ENCODE measurements around the gene GAD1.

Gene GAD1

GRCh38 chr2:170851635-170852034 is 34.9 kb downstream of the GAD1 start:
- TF ChIP-seq CTCF (IDR thresholded peaks at IDR 0.05; ENCODE audit: unreplicated experiment in 3 of 3) = no peak
- Mint-ChIP-seq H3K27ac (no peak overlapping the region), H3K9me3 (peaks cover 3% of the 10 kb centered on the region), H3K36me3 (ENCODE audit: low read depth) (no peaks in the 10 kb centered on the region), H3K4me1 (no peaks in the 10 kb centered on the region), H3K27me3 (ENCODE audit: low read depth) (no peaks in the 10 kb centered on the region), H3K4me3 (no peak overlapping the region)

GRCh38 chr2:170856066-170856465 is 39.4 kb downstream of the GAD1 start:
- Mint-ChIP-seq H3K9me3 (no peaks in the 10 kb centered on the region), H3K27ac (no peak overlapping the region), H3K4me3 (no peak overlapping the region), H3K27me3 (ENCODE audit: low read depth) (no peaks in the 10 kb centered on the region), H3K4me1 (no peaks in the 10 kb centered on the region), H3K36me3 (ENCODE audit: low read depth) (no peaks in the 10 kb centered on the region)
- no peak for TF ChIP-seq CTCF (IDR thresholded peaks at IDR 0.05; ENCODE audit: unreplicated experiment in 3 of 3)

- H3K4me1 Mint-ChIP-seq = no peaks in the 10 kb centered on the region
- no peak for TF ChIP-seq CTCF (IDR thresholded peaks at IDR 0.05; ENCODE audit: unreplicated experiment in 3 of 3)
- no peaks in the 10 kb centered on the region for H3K9me3 Mint-ChIP-seq
- no peaks in the 10 kb centered on the region for H3K27me3 Mint-ChIP-seq (ENCODE audit: low read depth)
- H3K36me3 Mint-ChIP-seq (ENCODE audit: low read depth) = no peaks in the 10 kb centered on the region
- H3K4me3 Mint-ChIP-seq = no peak overlapping the region
- H3K27ac Mint-ChIP-seq = no peak overlapping the region
Observed at GRCh38 chr2:170862286-170862902, 45.7 kb downstream of the GAD1 start.

GRCh38 chr2:170863087-170863486 is 46.4 kb downstream of the GAD1 start:
- no peak for TF ChIP-seq CTCF (IDR thresholded peaks at IDR 0.05; ENCODE audit: unreplicated experiment in 3 of 3)
- Mint-ChIP-seq H3K4me1 (no peaks in the 10 kb centered on the region), H3K27me3 (ENCODE audit: low read depth) (no peaks in the 10 kb centered on the region), H3K36me3 (ENCODE audit: low read depth) (no peaks in the 10 kb centered on the region), H3K27ac (no peak overlapping the region), H3K9me3 (no peaks in the 10 kb centered on the region), H3K4me3 (no peak overlapping the region)

DNA sequence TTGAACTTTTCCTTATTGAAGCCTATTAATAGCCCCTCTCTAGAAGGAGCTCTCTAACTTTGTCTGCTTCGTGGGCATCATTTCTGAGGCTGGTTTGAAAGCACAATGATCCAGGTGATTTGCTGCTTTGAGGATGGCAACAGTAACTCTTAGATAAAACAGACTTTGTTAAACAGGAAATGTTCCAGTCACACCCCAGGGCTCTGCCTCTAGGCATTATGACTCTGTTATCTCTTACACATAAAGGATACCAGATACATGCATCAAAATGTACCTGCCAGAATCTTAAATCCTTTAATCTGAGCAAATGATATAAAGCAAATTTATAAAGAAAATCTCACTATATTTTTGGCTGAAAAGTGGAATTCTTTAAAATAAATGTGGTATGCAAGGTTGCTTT is 52.3 kb downstream of the GAD1 start:
- peaks cover 4% of the 10 kb centered on the region for H3K27me3 Mint-ChIP-seq (ENCODE audit: low read depth)
- no peak for TF ChIP-seq CTCF (IDR thresholded peaks at IDR 0.05; ENCODE audit: unreplicated experiment in 3 of 3)
- no peak overlapping the region for H3K4me3 Mint-ChIP-seq
- peaks cover 9% of the 10 kb centered on the region for H3K4me1 Mint-ChIP-seq
- no peaks in the 10 kb centered on the region for H3K36me3 Mint-ChIP-seq (ENCODE audit: low read depth)
- H3K27ac Mint-ChIP-seq = no peak overlapping the region
- no peaks in the 10 kb centered on the region for H3K9me3 Mint-ChIP-seq

DNA sequence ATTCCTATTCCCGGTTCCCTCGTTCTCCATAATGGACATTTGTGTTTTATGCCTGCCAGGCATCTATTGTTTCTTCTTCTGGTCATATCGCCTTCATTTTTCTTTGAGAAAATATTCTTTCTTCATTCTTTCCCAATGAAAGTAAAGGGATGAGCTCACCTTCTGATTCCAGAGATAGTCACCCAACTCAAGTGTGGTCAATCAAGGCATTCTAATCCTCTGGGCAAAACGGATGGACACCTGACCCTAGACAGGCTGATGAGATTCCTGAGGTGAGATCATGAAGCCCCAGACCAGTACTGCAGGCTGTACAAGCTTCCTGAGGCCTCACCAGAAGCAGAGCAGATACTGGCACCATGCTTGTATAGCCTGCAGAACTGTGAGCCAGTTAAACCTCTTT is 52.8 kb downstream of the GAD1 start:
- Mint-ChIP-seq H3K9me3 (no peaks in the 10 kb centered on the region), H3K27ac (no peak overlapping the region)

More for the DNA sequence above, 52.8 kb downstream of the GAD1 start:
- TF ChIP-seq CTCF (IDR thresholded peaks at IDR 0.05; ENCODE audit: unreplicated experiment in 3 of 3) = no peak
- Mint-ChIP-seq H3K27me3 (ENCODE audit: low read depth) (peaks cover 4% of the 10 kb centered on the region), H3K4me3 (no peak overlapping the region), H3K36me3 (ENCODE audit: low read depth) (no peaks in the 10 kb centered on the region), H3K4me1 (peaks cover 9% of the 10 kb centered on the region)
